Measurements from ENCODE around the gene GPAT3.

Gene GPAT3

DNA sequence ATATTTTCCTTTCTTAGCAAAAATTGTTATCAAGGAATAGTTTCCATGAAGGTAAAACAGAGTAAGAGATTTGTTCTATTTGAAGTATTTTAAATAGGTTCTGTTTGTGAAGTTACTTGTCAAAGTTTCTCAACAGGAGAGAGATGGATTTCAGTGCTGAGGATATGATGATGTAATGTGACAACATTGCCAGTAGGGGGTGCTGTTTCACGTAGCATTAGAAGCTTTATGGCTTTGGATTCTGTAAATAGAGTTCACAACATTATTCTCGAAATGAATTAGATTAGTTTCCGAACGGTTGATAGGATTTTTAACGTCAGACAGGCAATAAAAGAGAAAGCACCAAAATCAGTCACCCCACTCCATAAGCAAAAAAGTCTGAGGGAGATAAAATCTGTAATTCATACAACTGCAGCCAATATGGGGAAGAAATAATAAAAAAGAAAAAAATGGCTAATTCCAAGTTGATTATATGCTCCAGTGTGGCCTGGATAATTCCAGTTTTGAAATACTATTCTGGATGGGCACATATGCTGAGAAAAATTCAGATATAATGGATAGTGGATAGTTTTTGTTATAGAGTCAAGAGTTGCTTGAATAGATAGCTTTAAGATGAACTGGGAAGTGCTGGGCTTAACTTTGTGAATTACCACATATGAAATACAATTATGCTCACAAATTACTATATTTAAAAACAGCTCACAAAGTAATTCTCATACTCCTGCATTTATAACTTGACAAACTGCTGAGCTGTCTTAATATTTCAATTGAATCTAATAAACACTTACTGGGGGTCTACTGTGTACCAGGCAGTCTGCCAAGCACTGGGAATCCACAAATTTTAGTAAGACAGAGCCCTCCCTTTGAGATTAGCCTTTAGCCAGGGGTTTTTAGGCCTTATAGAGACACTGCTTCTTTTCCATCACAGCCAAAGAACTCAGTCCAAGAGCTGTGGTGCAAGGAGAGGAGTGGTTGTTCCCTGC, 109.1 kb downstream of the GPAT3 start:
- DNase-seq (ENCODE audit: low read depth): peak; percentile 9

DNA sequence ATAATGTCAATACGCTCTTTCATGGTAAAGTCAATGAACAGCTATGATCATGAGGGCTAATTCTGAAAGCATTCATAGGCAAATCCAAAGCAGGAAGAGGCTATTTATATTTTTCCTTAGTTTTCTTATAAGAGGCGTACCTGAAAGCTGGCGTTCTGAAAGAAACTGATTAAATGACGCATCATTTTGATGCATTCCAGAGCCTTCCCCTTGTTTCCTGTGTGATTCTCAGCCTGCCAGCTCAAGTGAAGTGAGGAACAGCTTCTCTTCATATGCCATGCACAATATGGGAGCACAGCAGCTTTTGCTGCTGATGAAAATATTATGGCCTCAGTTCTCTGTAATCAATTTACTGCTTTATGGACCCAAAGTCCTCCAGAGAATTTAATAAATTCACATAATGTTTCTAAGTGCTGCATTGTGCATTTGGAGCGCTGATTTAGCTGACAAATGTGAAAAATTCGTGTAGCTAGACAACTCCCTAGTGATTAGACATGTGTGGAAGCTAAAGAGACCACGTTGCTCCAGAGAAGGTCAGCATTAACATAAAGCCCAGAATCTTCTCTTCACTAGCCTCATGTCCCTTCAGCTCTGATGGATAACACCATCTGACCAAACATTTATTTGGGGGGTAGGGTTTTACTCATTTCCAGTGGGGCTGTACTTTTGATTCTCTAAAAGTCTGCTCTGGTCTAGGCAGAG, 110.8 kb downstream of the GPAT3 start:
- no peak for DNase-seq (ENCODE audit: low read depth)

DNA sequence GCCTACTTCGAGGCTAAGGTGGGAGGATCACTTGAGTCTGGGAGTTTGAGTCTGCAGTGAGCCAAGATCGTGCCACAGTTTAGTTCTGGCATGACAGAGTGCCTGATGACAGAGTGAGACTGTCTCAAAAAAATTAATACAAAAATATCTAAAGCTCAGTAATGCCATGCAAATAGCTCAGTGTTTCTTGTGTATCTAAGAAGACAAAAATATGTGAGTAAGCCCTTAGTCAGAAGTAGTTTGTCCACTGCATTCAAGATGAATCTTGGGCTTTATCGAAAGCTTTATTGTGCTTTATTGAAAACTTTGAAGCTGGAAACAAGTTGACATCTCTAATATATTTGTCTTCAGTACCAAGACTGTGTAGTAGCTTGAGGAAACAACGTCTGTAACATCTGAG, 115.9 kb downstream of the GPAT3 start:
- DNase-seq (ENCODE audit: low read depth): no peak
